ENCODE data around the gene IL32.

GRCh38 chr16:3027489-3027795 is 38.0 kb upstream of the IL32 start:
- TF ChIP-seq, protein P1, sequence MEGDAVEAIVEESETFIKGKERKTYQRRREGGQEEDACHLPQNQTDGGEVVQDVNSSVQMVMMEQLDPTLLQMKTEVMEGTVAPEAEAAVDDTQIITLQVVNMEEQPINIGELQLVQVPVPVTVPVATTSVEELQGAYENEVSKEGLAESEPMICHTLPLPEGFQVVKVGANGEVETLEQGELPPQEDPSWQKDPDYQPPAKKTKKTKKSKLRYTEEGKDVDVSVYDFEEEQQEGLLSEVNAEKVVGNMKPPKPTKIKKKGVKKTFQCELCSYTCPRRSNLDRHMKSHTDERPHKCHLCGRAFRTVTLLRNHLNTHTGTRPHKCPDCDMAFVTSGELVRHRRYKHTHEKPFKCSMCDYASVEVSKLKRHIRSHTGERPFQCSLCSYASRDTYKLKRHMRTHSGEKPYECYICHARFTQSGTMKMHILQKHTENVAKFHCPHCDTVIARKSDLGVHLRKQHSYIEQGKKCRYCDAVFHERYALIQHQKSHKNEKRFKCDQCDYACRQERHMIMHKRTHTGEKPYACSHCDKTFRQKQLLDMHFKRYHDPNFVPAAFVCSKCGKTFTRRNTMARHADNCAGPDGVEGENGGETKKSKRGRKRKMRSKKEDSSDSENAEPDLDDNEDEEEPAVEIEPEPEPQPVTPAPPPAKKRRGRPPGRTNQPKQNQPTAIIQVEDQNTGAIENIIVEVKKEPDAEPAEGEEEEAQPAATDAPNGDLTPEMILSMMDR (IDR thresholded peaks at IDR 0.05) = no peak
- TF ChIP-seq POLR2AphosphoS5 (IDR thresholded peaks at IDR 0.05) (no peak), POLR2A (IDR thresholded peaks at IDR 0.05) (no peak), EP300 (IDR thresholded peaks at IDR 0.05; ENCODE audit: low read depth) (no peak)
